Retinal pigment epithelial cell (primary cell): Measurements from ENCODE around the gene ENDOV.

Source experiments
- DNase-seq: peaks from one replicate; pipeline ENCODE4 v3.0.0-alpha.2; 2010; ENCODE audit warnings: low read depth
- H3K4me3 ChIP-seq: 2 replicates; pipeline ENCODE4 v1.5.1; 2011; ENCODE audit warnings: mild to moderate bottlenecking, low read length, control low read depth, moderate library complexity
- TF ChIP-seq, protein P1 (sequence below): conservative IDR thresholded peaks from 2 replicates; pipeline ENCODE4 v1.5.1; 2011; ENCODE audit warnings: low read depth, low read length, control low read depth, inconsistent platforms

The ENDOV gene

DNA sequence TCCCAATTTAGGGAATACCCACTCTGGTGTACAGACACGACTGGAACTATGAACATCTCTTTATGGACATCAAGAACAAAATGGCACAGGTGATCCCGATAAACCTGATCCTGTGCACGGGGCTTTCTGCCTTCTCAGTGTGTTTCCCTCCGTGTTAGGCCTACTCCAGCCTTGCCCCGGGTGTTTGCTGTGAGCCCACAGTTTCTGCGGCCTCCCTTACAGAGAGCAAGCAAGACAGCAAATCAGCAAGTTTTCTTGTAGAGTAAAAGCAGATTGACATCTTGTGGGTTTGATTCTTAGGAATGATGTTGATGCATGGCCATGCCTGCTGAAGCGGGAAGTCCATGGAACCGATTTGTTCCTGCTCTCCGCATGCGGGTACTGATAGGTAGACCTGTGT is 26.4 kb upstream of the ENDOV start:
- TF ChIP-seq, protein P1, sequence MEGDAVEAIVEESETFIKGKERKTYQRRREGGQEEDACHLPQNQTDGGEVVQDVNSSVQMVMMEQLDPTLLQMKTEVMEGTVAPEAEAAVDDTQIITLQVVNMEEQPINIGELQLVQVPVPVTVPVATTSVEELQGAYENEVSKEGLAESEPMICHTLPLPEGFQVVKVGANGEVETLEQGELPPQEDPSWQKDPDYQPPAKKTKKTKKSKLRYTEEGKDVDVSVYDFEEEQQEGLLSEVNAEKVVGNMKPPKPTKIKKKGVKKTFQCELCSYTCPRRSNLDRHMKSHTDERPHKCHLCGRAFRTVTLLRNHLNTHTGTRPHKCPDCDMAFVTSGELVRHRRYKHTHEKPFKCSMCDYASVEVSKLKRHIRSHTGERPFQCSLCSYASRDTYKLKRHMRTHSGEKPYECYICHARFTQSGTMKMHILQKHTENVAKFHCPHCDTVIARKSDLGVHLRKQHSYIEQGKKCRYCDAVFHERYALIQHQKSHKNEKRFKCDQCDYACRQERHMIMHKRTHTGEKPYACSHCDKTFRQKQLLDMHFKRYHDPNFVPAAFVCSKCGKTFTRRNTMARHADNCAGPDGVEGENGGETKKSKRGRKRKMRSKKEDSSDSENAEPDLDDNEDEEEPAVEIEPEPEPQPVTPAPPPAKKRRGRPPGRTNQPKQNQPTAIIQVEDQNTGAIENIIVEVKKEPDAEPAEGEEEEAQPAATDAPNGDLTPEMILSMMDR: no peak
- DNase-seq: no peak
- no peak overlapping the region for H3K4me3 ChIP-seq

DNA sequence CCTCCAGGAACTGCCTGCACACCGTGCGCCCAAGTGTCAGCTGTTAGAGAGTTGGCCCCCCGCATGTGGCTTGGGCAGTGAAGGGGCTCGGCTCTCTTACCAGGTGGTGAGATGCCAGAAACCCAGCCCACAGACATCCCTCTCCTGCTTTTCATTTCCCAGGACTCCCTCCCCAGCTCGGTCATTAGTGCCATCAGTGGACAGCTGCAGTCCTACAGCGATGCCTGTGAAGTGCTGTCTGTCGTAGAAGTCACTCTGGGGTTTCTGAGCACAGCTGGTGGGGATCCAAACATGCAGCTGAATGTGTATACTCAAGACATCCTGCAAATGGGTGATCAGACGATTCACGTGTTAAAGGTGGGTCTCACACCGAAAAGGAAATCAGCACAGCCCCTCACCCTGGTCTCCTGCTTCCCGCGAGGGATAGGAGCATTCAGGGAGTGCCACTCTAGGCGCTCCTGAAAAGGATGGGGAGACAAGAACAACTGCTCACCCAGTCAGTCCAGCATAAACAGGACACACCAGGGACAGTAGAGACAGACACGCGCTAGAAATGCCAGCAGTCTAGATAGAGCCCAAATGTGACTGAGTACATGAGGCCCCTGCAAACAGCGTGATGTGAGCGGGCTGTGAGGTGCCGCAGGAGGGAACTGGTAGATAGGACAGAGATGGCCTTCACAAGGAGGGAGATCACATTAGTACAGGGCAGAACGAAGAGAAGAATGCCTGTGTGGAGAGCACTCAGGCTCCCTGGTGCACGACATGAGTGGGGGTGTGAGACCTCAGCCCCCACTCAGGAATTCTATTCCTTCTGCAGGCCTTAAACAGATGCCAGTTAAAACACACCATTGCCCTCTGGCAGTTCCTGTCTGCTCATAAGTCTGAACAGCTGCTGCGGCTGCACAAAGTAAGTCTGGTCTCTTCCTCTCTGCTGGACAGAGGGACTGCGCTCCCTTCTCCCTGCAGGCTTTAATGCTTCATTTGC is 25.7 kb upstream of the ENDOV start:
- DNase-seq: no peak
- TF ChIP-seq, protein P1: no peak
- no peak overlapping the region for H3K4me3 ChIP-seq

DNA sequence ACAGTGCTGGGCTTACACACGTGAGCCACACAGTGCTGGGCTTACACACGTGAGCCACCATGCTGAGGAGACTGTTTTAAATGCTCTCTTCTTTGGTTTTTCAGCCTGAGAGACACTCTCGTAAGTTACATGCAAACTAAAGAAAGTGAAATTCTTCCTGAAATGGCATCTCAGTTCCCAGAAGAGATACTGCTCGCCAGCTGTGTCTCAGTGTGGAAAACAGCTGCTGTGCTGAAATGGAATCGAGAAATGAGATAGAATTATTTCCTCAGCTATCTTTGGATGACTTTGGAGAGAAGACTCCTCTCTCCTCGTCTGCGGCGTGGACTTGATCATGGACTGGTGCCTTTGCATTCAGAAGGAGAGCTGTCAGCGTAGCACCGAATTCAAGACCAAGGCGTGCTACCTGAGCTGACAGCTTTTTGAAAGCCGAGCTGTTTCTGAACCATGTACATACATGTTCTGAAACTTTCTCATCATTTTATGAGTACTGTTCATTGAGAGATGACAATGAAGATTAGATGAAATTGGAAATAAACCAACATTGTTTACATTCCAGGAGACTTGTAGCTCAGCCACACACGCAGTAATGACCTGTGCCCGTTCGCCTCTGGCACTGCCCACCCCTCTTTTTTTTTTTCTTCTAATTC is 21.6 kb upstream of the ENDOV start:
- DNase-seq: no peak
- TF ChIP-seq, protein P1: no peak
- H3K4me3 ChIP-seq: no peak overlapping the region

DNA sequence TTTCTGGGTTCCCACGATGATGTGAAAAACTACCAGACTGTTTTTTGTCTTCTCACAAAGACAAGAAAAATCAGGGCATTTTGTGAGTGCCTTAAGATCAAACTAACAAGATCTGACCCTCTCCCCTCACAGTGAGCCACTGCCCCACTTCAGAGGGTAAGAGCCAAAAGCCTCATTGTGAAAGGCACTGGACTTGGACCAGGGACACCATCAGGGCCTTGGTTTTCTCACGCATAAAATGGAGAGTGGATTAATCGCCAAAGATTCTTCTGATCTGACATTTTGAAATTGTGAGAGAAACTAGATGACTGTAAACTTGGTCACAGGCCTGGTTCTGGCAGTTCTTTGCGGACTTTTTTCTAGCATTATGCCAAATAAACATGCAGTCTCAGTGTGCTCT is 21.0 kb upstream of the ENDOV start:
- TF ChIP-seq, protein P1: no peak
- DNase-seq: no peak
- H3K4me3 ChIP-seq: no peak overlapping the region

DNA sequence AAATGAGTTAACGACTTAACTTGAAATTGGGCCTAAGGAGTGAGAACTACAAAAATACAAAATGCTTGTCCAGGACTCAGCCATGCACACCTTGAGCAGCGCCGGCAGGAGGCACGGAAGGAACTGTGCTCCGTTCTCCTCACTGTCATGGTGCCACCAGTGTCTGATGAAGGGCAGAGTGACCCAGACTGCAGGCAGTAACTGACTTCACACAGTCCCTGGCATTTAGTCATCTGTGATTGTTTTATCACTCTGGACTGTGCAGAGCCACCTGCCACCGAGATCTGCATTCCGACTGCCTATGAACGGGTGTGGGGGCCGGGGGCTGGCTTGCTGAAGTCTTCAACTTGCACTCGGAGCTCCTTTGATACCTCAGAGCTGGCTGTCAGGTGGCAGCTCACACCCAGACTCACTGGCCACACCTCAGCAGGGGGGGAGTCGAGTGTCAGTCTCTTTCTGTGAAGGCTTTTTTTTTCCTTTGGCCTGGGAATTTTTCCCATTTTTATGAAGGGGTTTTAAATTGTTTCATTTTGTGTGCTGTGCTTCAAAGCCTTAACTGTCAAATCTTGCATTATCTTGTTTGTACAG is 20.2 kb upstream of the ENDOV start:
- DNase-seq: no peak
- no peak overlapping the region for H3K4me3 ChIP-seq
- TF ChIP-seq, protein P1: no peak

DNA sequence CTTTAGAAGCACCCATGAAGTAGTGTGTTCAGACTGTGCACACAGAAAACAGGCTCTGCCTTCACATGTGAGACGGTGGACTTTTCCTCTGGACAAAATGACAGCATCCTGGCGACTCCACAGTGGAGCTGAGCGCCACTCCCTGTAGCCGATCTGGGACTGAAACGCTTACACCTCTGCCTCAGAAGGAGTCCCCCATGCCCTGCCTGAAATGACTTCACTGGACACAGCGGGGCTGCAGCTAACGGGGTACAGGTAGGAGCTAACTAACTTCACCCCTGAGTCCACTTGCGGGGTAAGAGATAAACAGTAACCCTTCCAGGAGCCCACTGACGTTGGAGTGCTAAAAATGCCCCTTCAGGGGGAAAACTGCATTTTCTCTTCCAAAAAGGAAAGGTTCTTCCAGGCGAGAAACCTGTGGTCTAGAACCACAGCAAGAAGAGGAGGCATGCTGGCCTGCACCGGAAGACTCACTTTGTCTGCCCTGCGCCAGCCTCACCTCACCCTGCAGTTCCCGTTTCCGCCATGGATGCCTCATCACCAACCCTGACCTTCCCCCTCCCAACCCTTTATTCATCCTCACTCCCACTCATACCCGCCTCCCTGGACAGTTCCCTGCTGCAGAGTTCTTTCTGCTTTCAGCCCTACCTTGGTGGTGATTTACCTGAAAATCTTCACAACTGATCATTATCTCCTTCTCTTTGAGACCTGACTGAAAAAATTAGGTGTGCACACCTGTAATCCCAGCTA is 19.4 kb upstream of the ENDOV start:
- TF ChIP-seq, protein P1: no peak
- DNase-seq: no peak
- no peak overlapping the region for H3K4me3 ChIP-seq
